HL-60 (cell line): Measurements from ENCODE around the gene CRYGB.

Experiments used
- CTCF ChIP-seq: IDR thresholded peaks from one replicate; pipeline ENCODE4 v1.5.1; 2011; ENCODE audit warnings: low read length, control low read depth, inconsistent platforms; ENCODE audit not compliant: insufficient read depth
- GABPA ChIP-seq: IDR thresholded peaks from 2 replicates; pipeline ENCODE4 v1.6.1; 2012; ENCODE audit warnings: low read depth
- POLR2AphosphoS5 ChIP-seq: IDR thresholded peaks from 2 replicates; pipeline ENCODE4 v1.6.1; 2012; ENCODE audit warnings: low read depth
- REST ChIP-seq: IDR thresholded peaks from 2 replicates; pipeline ENCODE4 v1.6.1; 2012; ENCODE audit warnings: low read depth; ENCODE audit not compliant: insufficient replicate concordance
- SPI1 ChIP-seq: IDR thresholded peaks from 2 replicates; pipeline ENCODE4 v1.6.1; 2012; ENCODE audit warnings: low read depth, mild to moderate bottlenecking, borderline replicate concordance

- TF ChIP-seq CTCF (no peak), POLR2AphosphoS5 (no peak), SPI1 (no peak), REST (no peak), GABPA (no peak)
Measured at GRCh38 chr2:208101716-208102631, 44.0 kb downstream of the CRYGB start.
